Stimulated activated CD4-positive, alpha-beta T cell treated with anti-CD3 and anti-CD28 coated beads, Interleukin-4, amount 100 ng/mL, for 4 hours (primary cell): Measurements from ENCODE around the gene BRD1.
"Not testable (repeated sequence)": the region's sequence is repeated elsewhere in the genome, so short reads cannot be mapped to it uniquely, and the experiment has no call there.

Source experiments
- DNase-seq, 2 experiments: peaks; one replicate each; pipeline ENCODE4 v3.0.0-alpha.2; 2020

Gene BRD1

GRCh38 chr22:49825944-49826602 lies 1.6 kb downstream of the BRD1 start:
- peak; percentile 52 to 69 for DNase-seq

DNA sequence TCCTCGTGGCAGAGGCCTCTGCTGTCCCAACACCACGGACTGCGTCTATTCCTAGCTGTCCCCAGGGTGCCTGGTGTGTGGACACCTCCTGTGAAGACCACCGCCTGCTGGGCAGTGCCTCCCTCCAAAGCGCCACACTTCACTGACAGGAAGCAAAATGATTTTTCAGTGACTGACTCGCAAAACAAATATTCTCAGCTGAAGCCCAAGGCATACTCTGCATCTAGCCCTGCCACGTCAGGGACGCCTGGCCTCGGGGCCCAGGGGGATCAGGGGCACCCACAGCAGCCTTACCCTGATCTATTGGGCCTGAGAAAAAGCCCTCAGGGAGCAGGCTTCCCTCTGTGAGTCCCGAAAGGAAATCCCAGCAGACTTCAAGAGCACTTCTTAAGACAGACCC lies 2.2 kb downstream of the BRD1 start:
- no peak for DNase-seq

- no peak for DNase-seq
These were observed 2.7 kb downstream of the BRD1 start for GRCh38 chr22:49824936-49825335.

DNA sequence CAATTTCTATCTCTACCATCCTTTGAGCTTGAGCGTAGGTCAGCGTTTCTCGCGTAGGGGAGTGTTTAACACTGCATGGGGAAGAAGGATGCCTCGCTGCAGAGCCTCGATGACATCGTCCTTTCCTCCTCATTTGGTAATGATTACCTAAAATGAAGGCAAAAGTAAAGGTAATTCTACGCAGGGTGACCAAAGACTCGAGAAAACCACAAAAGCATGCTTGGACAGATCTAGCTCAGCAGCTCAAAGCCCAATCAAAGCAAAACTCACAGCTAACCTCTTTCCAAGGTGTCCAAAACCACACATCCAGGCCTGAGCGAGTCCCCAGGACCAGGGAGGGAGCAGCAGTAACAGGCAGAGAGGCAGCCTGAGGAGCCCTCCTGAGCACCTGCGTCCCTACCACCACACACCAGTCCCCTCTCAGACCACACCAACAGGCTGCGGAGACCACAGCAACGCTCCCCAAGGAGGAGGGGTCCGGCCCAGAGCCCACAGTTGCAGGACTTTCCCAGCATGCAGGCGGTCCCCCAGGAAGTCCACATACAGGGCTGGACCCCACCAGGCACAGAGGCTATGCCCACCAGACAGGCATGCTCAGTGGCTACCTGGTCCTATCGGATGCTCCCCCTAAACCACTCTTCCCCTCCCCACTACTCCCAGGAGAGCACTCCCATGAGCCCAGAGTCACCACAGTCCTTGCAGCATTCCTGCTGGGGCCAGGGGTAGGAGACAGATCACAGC lies 3.3 kb downstream of the BRD1 start:
- DNase-seq: no peak

GRCh38 chr22:49823289-49824045 lies 4.2 kb downstream of the BRD1 start:
- DNase-seq: no peak

DNA sequence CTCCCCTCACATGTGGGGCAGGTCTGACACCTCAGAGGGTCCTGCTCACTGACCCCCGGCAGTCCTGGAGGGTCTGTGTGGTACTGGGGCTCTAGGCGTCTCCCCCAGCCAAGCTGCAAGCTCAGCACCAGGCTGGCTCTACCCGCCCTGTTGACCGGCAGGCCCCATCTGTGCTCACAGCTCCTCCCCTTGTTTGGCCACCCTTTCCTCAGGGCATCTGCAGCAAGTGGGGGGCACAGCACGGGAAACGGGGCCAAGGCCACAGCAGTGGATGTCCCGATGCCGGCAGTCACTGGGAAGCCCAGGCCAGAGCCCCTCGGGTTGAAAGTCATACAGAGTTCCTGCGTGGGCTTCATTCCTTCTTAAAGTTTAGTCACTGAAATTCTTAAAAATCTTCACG lies 5.9 kb downstream of the BRD1 start:
- DNase-seq: not testable (repeated sequence)

- no peak for DNase-seq
These were observed 6.7 kb downstream of the BRD1 start for GRCh38 chr22:49820984-49821383.

GRCh38 chr22:49817359-49817758 lies 10.3 kb downstream of the BRD1 start:
- DNase-seq: no peak

GRCh38 chr22:49815641-49816091 lies 12.0 kb downstream of the BRD1 start:
- no peak for DNase-seq

GRCh38 chr22:49814856-49815255 lies 12.8 kb downstream of the BRD1 start:
- no peak for DNase-seq

GRCh38 chr22:49814164-49814686 lies 13.4 kb downstream of the BRD1 start:
- no peak for DNase-seq

DNA sequence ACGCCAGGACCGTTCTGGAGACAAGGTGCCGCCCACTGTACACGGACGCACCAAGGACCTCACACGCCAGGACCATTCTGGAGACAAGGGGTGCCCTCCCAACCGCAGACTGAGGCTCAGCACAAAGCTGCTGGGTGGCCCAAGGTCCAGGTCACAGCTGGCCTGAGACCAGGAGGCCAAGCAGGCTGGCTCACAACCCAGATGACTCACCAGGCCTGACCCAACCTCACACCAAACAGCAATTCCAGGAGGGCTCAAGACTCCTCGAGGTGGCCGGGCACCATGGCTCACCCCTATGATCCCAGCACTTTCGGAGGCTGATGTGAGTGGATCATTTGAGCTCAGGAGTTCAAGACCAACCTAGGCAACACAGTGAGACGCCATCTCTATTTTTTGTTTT lies 14.8 kb downstream of the BRD1 start:
- DNase-seq: no peak

- DNase-seq: no peak
These were observed 16.5 kb downstream of the BRD1 start for GRCh38 chr22:49811020-49811791.

GRCh38 chr22:49810363-49811019 lies 17.2 kb downstream of the BRD1 start:
- no peak for DNase-seq

DNA sequence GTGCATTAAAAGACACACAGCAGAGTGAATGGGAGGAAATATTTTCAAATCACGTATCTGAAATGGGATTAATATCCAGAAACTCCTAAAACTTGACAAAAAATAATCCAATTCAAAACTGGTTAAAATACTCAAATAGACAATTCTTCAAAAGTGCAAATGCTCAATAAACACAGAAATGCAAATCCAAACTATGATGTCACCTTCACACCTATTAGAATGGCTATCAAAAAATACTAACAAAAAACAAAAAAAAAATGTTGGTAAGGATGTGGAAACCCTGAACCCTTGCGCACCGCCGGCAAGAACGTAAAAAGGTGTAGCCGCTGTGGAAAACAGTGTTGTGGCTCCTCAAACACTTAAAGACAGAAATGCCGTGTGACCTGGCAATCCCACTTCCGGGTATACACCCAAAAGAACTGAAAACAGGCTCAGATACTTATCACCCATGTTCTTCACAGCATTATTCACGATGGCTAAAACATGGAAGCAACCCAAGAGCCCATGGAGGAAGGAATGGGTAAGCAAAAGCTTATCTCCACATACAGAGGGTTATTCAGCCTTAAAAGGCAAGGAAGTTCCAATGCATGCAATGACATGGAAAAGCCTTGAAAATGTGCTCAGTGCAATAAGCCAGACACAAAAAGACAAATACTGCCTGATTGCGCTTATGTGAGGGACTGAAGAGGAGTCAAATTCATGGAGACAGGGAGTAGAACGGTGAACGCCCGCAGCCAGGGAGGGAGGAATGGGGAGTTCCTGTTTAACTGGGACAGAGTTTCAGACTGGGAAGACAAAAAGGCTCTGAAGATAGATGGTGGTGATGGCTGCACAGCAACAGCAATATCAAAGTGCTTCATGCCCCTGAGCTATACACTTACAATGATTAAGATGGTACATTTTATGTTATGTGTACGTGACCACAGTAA lies 19.6 kb downstream of the BRD1 start:
- DNase-seq: peak in 1 of 2 experiments; percentile 26

DNA sequence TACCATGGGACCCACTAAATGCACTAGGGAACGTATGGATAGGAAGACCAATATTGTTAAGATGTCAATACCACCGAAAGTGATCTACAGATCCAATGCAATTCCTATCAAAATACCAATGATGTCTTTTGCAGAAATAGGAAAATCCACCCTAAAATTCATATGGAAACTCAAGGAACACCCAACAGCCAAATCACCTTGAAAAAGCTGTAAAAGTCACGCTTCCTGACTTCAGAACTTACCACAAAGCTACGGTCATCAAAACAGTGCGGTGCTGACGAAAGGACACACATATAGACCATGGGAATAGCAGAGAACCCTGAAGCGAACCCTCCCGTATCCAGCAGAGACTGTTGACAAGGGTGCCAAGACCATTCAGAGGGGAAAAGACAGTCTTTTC lies 20.5 kb downstream of the BRD1 start:
- DNase-seq: no peak

GRCh38 chr22:49803737-49804375 lies 23.8 kb downstream of the BRD1 start:
- no peak for DNase-seq

DNA sequence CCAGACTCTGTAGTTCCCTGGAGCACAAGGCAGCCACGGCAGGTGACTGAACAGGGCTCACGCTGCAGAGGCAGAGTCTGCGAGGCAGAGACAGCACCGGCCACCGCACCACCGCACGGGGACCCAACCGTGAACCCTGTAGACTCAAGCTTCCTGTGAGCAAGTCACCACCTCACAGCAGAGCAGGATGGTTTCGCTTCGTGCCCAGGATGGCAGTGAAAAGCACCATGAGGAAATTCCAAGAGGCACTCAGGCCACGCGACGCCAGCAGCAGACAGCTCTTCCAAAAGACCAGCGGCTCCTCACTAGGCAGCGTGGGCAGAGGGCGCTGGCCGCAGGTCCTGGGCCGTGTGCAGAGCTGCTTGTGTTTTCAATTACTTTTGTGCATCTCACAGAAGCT lies 24.5 kb downstream of the BRD1 start:
- no peak for DNase-seq

DNA sequence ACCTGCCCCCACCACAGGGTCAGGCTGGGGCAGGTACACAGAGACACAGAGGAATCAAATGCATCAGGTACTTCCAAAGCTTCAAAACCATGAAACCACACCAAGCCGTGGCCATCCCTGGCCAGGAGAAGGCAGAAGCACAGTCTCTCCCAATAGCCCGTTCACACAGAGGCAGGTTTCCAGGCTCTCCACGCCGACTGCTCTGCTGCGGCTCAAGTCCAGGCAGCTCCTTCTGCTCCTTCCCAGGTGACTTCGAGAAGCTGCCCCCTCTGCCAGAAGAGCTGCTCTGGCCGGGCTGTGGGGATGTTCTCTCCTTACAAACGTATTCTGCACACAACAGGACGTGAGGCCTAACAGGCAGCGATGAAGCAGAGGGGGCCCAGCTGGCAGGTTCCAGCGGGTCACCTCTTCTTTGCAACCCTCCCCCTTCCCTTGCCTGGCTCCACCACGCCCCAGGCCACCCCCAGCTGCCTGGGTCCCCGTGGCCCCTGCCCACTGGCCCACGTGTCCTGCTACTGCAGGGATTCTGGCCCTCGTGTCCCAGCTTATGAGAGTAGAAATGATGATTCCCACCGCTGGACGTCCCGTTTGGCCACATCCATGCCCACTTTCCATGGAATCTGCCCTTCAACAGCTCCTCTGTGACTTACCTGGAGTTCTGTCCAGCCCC lies 26.1 kb downstream of the BRD1 start:
- DNase-seq: no peak
